HepG2 (cell line): Measurements from ENCODE around the gene ANKS1A.

Source experiments
- CTCF ChIP-seq: sonication (generic); formaldehyde crosslinking; IDR thresholded peaks from 2 replicates; pipeline ENCODE4 v1.5.0; 2020; ENCODE audit warnings: mild to moderate bottlenecking, missing genetic modification reagents, moderate library complexity
- HMG20A ChIP-seq: IDR thresholded peaks from 2 replicates; pipeline ENCODE4 v1.6.1; 2016; ENCODE audit warnings: borderline replicate concordance
- POLR2AphosphoS5 ChIP-seq: IDR thresholded peaks from 2 replicates; pipeline ENCODE4 v1.6.1; 2012; ENCODE audit warnings: low read depth, low read length
- PTBP1 ChIP-seq: fragments of 200-400 bp; formaldehyde crosslinking; IDR thresholded peaks from 2 replicates; pipeline ENCODE4 v1.6.1; 2018; ENCODE audit warnings: low read length, low read depth; ENCODE audit not compliant: poor library complexity, severe bottlenecking
- RFX5 ChIP-seq: IDR thresholded peaks from 2 replicates; pipeline ENCODE4 v1.6.1; 2011; ENCODE audit warnings: low read depth, low read length, improper control_type of control experiment
- RFXANK ChIP-seq: IDR thresholded peaks from 2 replicates; pipeline ENCODE4 v1.6.1; 2016
- SOX6 ChIP-seq, 2 experiments: fragments of 450-650 bp in 1 of 2; sonication (generic) in 1 of 2; formaldehyde crosslinking in 1 of 2; IDR thresholded peaks; 2 replicates each; pipeline versions ENCODE4 v1.4.0 to v1.6.1; 2017 to 2020; ENCODE audit warnings: antibody characterized with exemption in 1 of 2, mild to moderate bottlenecking in 1 of 2, missing genetic modification reagents in 1 of 2

DNA sequence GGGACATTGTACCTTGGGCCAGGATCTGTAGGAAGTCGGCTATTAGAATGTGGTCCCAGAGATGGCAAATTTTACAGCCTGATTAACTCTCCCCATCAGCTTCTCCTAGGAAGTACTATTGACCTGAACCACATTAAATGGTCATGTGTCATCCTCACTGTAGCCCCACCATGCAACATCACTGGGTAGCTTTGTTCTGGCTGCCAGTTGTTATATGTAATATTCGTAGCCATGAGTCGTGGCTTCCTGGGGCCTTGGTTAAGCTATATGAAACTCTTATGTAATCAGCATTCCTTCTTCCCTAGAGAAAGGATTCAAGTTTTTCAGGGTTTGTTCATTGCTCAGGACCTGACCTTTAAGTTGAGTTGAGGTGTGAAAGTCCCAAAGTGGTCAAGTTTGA is 125.7 kb downstream of the ANKS1A start:
- TF ChIP-seq SOX6 (IDR thresholded peaks at IDR 0.05) (no peak), SOX6 (CRISPR knock-in tag; IDR thresholded peaks at IDR 0.05) (no peak), PTBP1 (no peak), POLR2AphosphoS5 (no peak), CTCF (CRISPR knock-in tag) (no peak), RFX5 (no peak), RFXANK (CRISPR knock-in tag) (no peak), HMG20A (CRISPR knock-in tag) (no peak)
